Activated CD4-positive, alpha-beta memory T cell treated with anti-CD3 and anti-CD28 coated beads for 36 hours (primary cell): ENCODE data around the gene HRCT1. TPM values are rescaled to one million over a fixed set of nuclear protein-coding genes. Genes with fewer than 3 reads are reported as not detected.
A peak's percentile ranks its signal among the peaks of the same experiment; 100 is the strongest.
"Not testable (repeated sequence)": the region's sequence is repeated elsewhere in the genome, so short reads cannot be mapped to it uniquely, and the experiment has no call there.

Experiments used
- CTCF ChIA-PET: fragments of 350-600 bp; sonication (Branson Sonifier 250); formaldehyde crosslinking; loops from one replicate; lab custom pipeline; 2021; ENCODE audit warnings: antibody characterized with exemption, inconsistent platforms; lab: Charles Lee
- POLR2A ChIA-PET: fragments of 350-600 bp; sonication (Branson Sonifier 250); formaldehyde crosslinking; loops from one replicate; lab custom pipeline; 2021; ENCODE audit warnings: antibody characterized with exemption; lab: Charles Lee
- DNase-seq: peaks from one replicate; pipeline ENCODE4 v3.0.0-alpha.2; 2020
- H3K27ac Mint-ChIP-seq: one replicate; pipeline ENCODE4 v1.8.0; 2021; ENCODE audit warnings: mixed read lengths
- H3K27me3 Mint-ChIP-seq: one replicate; pipeline ENCODE4 v1.8.0; 2021; ENCODE audit warnings: mixed read lengths
- H3K36me3 Mint-ChIP-seq: one replicate; pipeline ENCODE4 v1.8.0; 2021; ENCODE audit warnings: mixed read lengths
- H3K4me1 Mint-ChIP-seq: one replicate; pipeline ENCODE4 v1.8.0; 2021; ENCODE audit warnings: low read depth, mixed read lengths
- H3K4me3 Mint-ChIP-seq: one replicate; pipeline ENCODE4 v1.8.0; 2021; ENCODE audit warnings: mild to moderate bottlenecking, mixed read lengths
- H3K9me3 Mint-ChIP-seq: one replicate; pipeline ENCODE4 v1.8.0; 2021; ENCODE audit warnings: mixed read lengths
- intact Hi-C: fragments of 100-400 bp; cut with micrococcal nuclease; formaldehyde crosslinking; loops from one replicate; pipeline ENCODE4 v1.15.1; 2023
- total RNA-seq, 2 experiments: library from RNA; stranded (reverse); gene quantifications; one replicate each; pipeline ENCODE4 v1.2.3, GENCODE V29; 2021

The HRCT1 gene
- total RNA-seq, 2 experiments from 2014 or later, result not detected

DNA sequence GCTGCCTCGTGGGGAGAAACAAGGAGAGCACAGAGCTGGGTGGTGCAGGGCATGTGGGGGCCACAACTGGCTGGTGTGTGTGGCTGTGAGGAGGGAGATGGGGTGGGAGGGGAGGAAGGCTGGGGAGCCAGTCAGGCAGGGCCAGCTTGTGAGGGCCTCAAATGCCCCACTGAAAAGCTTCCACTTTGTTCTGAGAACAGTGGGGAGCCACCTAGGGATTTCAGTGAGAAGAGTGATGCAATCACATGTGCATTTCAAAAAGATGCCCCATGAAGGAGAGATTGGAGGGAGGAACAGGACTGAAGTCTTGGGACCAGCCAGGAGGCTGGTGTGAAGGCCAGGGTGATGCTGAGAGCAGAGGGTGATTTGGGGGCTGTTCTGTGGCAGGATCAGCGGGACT, 37.1 kb upstream of the HRCT1 start:
- ChIA-PET POLR2A (no interaction called here), CTCF (no interaction called here)
- H3K27me3 Mint-ChIP-seq, result peaks cover 2% of the 10 kb centered on the region
- no peak for DNase-seq
- no peaks in the 10 kb centered on the region for H3K9me3 Mint-ChIP-seq
- no peaks in the 10 kb centered on the region for H3K36me3 Mint-ChIP-seq
- intact Hi-C loops, result no loop called here
- no peak overlapping the region for H3K4me3 Mint-ChIP-seq
- H3K27ac Mint-ChIP-seq, result no peak overlapping the region
- H3K4me1 Mint-ChIP-seq, result no peaks in the 10 kb centered on the region

DNA sequence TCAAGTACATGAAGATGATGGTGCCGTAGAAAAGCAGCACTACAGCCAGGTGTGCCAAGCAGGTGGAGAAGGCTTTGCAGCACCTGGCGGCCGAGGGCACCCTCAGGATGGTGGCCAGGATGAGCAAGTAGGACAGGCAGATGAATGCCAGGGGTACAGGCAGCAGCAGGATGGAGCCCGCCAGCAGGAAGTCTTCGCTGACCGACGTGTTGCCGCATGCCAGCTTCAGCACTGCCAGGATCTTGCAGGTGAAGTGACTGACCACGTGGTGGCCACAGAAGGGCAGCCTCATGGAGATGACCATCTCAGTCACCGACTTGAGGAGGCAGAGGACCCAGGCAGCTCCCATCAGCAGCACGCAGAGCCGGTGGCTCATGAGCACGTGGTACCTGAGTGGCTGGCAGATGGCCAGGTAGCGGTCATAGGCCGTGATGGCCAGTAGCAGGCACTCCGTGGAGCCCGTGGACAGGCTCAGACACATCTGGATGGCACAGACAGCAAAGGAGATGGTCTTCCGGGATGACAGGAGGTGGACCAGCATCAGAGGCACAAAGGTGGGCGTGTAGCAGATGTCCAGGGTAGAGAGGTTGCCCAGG, 36.3 kb upstream of the HRCT1 start:
- Mint-ChIP-seq H3K4me1 (no peaks in the 10 kb centered on the region), H3K27me3 (no peaks in the 10 kb centered on the region), H3K9me3 (no peaks in the 10 kb centered on the region), H3K4me3 (no peak overlapping the region), H3K27ac (no peak overlapping the region), H3K36me3 (no peaks in the 10 kb centered on the region)
- DNase-seq, result no peak
- intact Hi-C loops, result no loop called here
- POLR2A ChIA-PET, result no interaction called here
- CTCF ChIA-PET, result no interaction called here

DNA sequence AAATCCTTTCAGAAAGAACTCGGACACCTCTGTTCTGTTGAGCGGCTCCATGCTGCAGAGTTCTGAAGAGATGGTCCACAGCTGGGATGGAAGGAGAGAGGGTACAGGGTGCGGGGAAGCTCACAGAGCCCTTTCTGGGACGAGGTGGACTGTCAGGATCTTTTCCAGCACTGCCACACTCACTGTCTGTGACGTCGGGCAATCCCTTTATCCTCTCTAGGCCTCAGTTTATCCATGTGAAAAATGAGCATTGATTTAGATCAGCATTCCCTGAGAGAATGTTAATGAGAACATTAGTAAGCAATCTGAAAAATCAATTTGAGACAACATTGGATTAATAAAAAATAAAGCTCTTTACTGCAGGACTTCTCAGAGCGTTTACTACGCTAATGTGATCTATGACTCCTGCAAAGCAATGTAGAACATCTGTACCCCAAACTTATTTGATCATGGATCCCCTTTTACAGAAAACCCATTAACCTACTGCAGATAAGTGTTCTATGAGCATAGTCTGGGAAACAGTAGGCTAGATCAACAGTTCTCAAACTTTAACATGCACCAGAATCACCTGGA, 35.6 kb upstream of the HRCT1 start, which contains the start of gene OR13J1:
Gene OR13J1 (minus strand): TSS at position 51 of the 573 bp plus-strand sequence. CDS start 0 bp downstream, at position 51.
- Mint-ChIP-seq H3K36me3 (no peaks in the 10 kb centered on the region), H3K4me1 (no peaks in the 10 kb centered on the region), H3K27ac (no peak within 1 kb of the TSS), H3K9me3 (no peaks in the 10 kb centered on the region), H3K27me3 (no peaks in the 10 kb centered on the region), H3K4me3 (no peak within 1 kb of the TSS)
- no peak for DNase-seq
- ChIA-PET CTCF (no interaction called here), POLR2A (no interaction called here)
- intact Hi-C loops, result no loop called here

DNA sequence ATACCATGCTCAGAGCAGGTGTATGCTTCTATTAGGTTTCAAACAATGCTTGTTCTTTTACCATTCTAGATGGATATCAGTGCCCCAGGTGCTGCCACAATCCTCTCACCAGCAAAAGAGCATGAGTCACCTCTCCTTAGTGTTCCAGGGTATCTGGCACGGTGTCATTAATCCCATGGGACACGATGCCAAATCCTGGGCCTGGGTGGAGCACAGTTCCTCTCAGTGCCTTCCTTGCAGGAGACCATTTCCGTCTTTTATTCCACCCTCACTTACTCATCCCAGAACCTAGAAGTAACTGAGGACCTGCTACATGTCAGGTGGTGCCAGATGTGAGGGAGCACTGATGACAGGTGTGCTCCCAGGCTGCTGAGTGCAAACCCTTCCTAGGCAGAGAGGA, 34.5 kb upstream of the HRCT1 start:
- Mint-ChIP-seq H3K27me3 (no peaks in the 10 kb centered on the region), H3K9me3 (no peaks in the 10 kb centered on the region), H3K4me3 (no peak overlapping the region), H3K36me3 (no peaks in the 10 kb centered on the region), H3K4me1 (no peaks in the 10 kb centered on the region), H3K27ac (no peak overlapping the region)
- ChIA-PET CTCF (interaction anchor here (1.6 kb wide), 1 partner anchor 81 kb away, joined by 5 read pairs; no protein-coding TSS in a partner anchor), POLR2A (no interaction called here)
- no peak for DNase-seq
- intact Hi-C loops, result no loop called here

DNA sequence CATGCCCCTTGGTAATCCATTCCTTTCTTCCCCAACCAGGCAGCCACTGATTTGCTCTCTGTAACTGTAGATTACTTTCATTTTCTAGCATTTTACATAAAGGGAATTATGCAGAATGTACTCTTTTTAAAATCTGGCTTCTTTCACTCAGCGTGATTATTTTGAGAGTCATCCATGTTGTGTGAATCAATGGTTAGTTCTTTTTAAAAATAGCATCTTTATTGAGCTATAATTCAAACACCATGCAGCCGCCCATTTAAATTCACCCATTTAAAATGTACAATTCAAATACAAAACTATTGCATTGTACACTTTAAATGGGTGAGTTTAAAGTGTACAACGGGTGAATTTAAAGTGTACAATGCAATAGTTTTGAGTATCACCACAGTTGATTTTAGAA, 33.5 kb upstream of the HRCT1 start:
- CTCF ChIA-PET, result interaction anchor here (0.7 to 1.6 kb wide), 5 partner anchors 8 to 136 kb away, joined by 3 to 5 read pairs (median 3); no protein-coding TSS in a partner anchor
- peaks cover 2% of the 10 kb centered on the region for H3K36me3 Mint-ChIP-seq
- no peak for DNase-seq

DNA sequence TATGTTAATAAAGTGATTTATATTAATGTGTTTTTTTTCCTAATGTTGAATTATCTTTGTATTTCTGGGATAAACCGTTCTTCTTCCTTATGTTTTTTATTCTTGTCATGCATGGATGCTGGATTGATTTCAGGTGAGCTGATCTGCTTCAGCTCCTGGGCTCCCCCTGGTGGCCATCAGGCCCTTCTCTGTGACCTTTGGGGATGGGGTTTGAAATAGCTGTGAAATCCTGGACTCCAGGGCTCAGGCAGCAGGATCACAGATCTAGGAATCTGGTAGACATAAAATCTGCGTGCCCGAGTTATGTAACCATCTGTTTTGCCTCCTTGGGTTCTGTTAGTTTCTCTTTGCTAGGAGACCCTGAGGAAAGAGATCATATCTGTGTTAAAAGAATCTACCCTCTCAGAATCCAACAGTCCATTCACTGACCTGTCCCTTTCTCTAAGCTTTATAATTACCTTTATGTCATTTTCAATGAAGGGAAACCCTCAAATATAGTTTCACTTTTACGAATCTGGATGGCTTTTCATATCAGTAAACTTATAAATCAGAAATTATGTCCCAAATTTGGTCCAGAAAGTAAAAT, 23.6 kb upstream of the HRCT1 start:
- DNase-seq, result peak; percentile 84
- H3K27me3 Mint-ChIP-seq, result no peaks in the 10 kb centered on the region
- POLR2A ChIA-PET, result interaction anchor here (1.3 kb wide), 1 partner anchor 94 kb away, joined by 3 read pairs; no protein-coding TSS in a partner anchor
- peaks cover 6% of the 10 kb centered on the region for H3K9me3 Mint-ChIP-seq
- intact Hi-C loops, result loop anchor here (1.0 to 10.0 kb wide), 3 partner anchors 56 to 278 kb away; partner anchors contain the start of gene TESK1
- CTCF ChIA-PET, result interaction anchor here (0.5 to 3.0 kb wide), 50 partner anchors 9 to 767 kb away, joined by 3 to 66 read pairs (median 6); partner anchors contain the start of genes ATOSB, CCDC107, CREB3 and FAM221B
- no peak overlapping the region for H3K4me3 Mint-ChIP-seq
- peaks cover 4% of the 10 kb centered on the region for H3K36me3 Mint-ChIP-seq
- H3K4me1 Mint-ChIP-seq, result no peaks in the 10 kb centered on the region
- H3K27ac Mint-ChIP-seq, result no peak overlapping the region

More for the DNA sequence above, 33.5 kb upstream of the HRCT1 start:
- POLR2A ChIA-PET, result no interaction called here
- no peaks in the 10 kb centered on the region for H3K4me1 Mint-ChIP-seq
- H3K27me3 Mint-ChIP-seq, result no peaks in the 10 kb centered on the region
- intact Hi-C loops, result no loop called here
- H3K4me3 Mint-ChIP-seq, result no peak overlapping the region
- peaks cover 5% of the 10 kb centered on the region for H3K9me3 Mint-ChIP-seq
- H3K27ac Mint-ChIP-seq, result no peak overlapping the region

DNA sequence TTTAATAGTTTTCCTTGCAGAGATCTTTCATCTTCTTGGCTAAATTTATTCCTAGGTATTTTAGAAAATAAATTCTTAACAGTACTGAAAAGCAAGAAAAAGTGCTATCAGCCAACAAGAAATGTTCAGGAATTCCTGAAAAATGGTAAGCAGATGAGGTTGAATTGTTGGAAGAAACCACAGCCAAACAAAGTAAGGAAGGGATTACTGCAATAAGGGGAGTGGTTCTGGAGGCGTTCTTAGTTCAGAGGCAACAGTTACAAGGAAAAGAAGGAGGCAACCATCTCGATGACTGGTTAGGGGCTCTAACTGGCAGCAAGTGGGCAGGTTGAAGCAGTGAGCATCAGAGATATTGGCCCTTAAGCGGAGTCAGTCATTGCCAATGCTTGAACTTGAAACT, 23.0 kb upstream of the HRCT1 start:
- intact Hi-C loops, result loop anchor here (1.0 to 10.0 kb wide), 3 partner anchors 57 to 278 kb away; partner anchors contain the start of gene TESK1
- no peaks in the 10 kb centered on the region for H3K36me3 Mint-ChIP-seq
- no peaks in the 10 kb centered on the region for H3K4me1 Mint-ChIP-seq
- CTCF ChIA-PET, result interaction anchor here (0.9 to 3.0 kb wide), 22 partner anchors 9 to 264 kb away, joined by 3 to 66 read pairs (median 9); partner anchors contain the start of genes CREB3, HINT2, NPR2 and TLN1
- no peak for DNase-seq
- H3K9me3 Mint-ChIP-seq, result no peaks in the 10 kb centered on the region
- H3K27me3 Mint-ChIP-seq, result no peaks in the 10 kb centered on the region
- H3K4me3 Mint-ChIP-seq, result no peak overlapping the region
- POLR2A ChIA-PET, result no interaction called here
- H3K27ac Mint-ChIP-seq, result no peak overlapping the region

DNA sequence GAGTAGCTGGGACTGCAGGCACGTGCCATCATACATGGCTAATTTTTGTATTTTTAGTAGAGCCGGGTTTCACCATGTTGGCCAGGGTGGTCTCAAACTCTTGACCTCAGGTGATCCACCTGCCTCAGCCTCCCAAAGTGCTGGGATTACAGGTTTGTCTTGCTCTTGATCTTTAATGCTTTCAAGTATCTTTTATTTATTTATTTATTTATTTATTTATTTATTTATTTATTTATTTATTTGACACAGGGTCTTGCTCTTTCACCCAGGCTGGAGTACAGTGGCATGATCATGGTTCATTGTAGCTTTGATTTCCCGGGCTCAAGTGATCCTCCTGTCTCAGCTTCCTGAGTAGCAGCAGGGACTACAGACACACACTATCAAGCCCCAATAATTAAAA, 21.1 kb upstream of the HRCT1 start:
- POLR2A ChIA-PET, H3K27ac Mint-ChIP-seq, H3K36me3 Mint-ChIP-seq, H3K4me3 Mint-ChIP-seq, H3K27me3 Mint-ChIP-seq, H3K9me3 Mint-ChIP-seq, DNase-seq, H3K4me1 Mint-ChIP-seq: not testable (repeated sequence)
- intact Hi-C loops, result loop anchor here (10.0 kb wide), 1 partner anchor 280 kb away; the partner anchor contains the start of gene TESK1
- CTCF ChIA-PET, result interaction anchor here (1.2 to 1.5 kb wide), 3 partner anchors 59 to 96 kb away, joined by 4 to 12 read pairs (median 7); no protein-coding TSS in a partner anchor

DNA sequence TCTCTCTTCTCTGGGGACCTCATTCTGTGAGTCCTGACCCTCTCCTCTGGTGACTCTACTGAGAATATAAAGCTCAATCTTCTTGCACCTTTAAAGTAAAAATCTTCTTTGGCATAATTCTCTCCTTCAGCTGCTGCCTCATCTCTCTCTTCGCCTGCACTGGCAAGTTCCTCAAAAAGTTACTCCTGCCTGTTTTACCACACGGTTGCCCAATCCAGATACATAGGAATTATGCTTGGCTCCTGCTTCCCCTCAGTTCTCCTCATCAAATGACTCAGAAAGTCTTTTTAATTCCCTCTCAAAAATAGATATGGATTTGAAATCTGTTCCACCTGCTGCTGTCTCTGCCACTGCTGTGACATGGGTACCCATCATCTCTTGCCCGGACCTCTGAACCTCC, 14.4 kb upstream of the HRCT1 start:
- intact Hi-C loops, result no loop called here
- POLR2A ChIA-PET, result no interaction called here

DNA sequence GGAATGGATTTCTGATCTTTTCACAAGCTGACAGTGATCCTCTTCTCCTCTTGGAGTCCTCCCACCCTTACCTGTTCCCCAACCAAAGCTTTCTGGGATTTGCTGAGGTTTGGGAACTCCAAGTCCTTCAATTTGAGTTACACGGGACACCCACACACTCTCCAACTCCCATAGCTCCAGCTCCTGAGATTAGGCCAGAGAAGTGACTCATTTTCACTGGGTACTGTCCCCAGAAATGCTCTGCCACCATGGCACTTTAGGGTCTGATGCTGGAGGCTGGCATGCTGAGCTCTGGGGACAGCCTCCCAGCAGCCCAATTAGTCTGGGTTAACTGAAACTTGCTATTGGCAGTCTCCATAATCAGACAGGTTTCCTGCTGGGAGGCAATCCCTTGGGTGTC, 14.0 kb upstream of the HRCT1 start:
- no peak overlapping the region for H3K27ac Mint-ChIP-seq
- intact Hi-C loops, result no loop called here
- POLR2A ChIA-PET, result no interaction called here
- H3K36me3 Mint-ChIP-seq, result no peaks in the 10 kb centered on the region
- CTCF ChIA-PET, result interaction anchor here (1.1 to 1.5 kb wide), 4 partner anchors 10 to 13 kb away, joined by 3 to 13 read pairs (median 4); partner anchors contain the start of gene HRCT1
- peaks cover 11% of the 10 kb centered on the region for H3K27me3 Mint-ChIP-seq
- no peak overlapping the region for H3K4me3 Mint-ChIP-seq
- no peak for DNase-seq
- no peaks in the 10 kb centered on the region for H3K9me3 Mint-ChIP-seq
- H3K4me1 Mint-ChIP-seq, result no peaks in the 10 kb centered on the region

More for the DNA sequence above, 14.4 kb upstream of the HRCT1 start:
- Mint-ChIP-seq H3K4me3 (no peak overlapping the region), H3K27ac (no peak overlapping the region), H3K9me3 (no peaks in the 10 kb centered on the region), H3K27me3 (peaks cover 11% of the 10 kb centered on the region), H3K36me3 (no peaks in the 10 kb centered on the region), H3K4me1 (no peaks in the 10 kb centered on the region)
- DNase-seq, result no peak
- CTCF ChIA-PET, result interaction anchor here (1.1 to 1.5 kb wide), 4 partner anchors 9 to 14 kb away, joined by 3 to 13 read pairs (median 4); partner anchors contain the start of gene HRCT1

DNA sequence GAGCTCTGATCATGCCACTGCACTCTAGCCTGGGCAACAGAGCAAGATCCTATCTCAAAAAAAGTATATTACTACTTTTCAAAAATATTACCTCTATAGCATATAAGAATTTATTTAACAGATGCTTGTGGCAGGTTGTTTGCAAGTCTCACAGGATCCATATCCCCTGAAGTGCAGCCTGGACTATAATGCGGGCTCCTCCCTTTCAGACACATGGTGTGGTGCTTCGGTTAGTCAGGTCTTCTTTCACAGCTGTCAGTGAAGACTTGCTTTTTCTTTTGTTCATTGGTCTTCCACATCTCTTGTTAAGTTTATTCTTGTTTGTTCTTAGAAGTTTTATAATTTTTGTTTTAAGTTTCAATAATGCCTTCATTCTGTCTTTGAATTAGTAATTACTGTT, 9.4 kb upstream of the HRCT1 start:
- no peak for DNase-seq
- H3K27me3 Mint-ChIP-seq, result peaks cover 13% of the 10 kb centered on the region
- H3K4me1 Mint-ChIP-seq, result no peaks in the 10 kb centered on the region
- POLR2A ChIA-PET, result no interaction called here
- H3K36me3 Mint-ChIP-seq, result no peaks in the 10 kb centered on the region
- intact Hi-C loops, result no loop called here
- H3K9me3 Mint-ChIP-seq, result no peaks in the 10 kb centered on the region
- no peak overlapping the region for H3K27ac Mint-ChIP-seq
- no peak overlapping the region for H3K4me3 Mint-ChIP-seq
- CTCF ChIA-PET, result interaction anchor here (1.2 to 3.2 kb wide), 5 partner anchors 14 to 49 kb away, joined by 5 to 15 read pairs (median 11); no protein-coding TSS in a partner anchor
